Measurements from ENCODE around the gene MRPS14. TPM values are rescaled to one million over a fixed set of nuclear protein-coding genes. Genes with fewer than 3 reads are reported as not detected.

Gene MRPS14
- total and polyA plus RNA-seq, 2 donors (not counting 1 experiment from before 2014, with no cell fraction given), result 9.1 to 29.4 TPM

- Mint-ChIP-seq H3K4me3 (no peak overlapping the region), H3K4me1 (peaks cover 20% of the 10 kb centered on the region), H3K27me3 (no peaks in the 10 kb centered on the region), H3K27ac (peak overlapping the region; percentile 23), H3K9me3 (ENCODE audit: insufficient read depth) (no peaks in the 10 kb centered on the region)
- Histone ChIP-seq H3K9ac (ENCODE audit: low read length) (no peak overlapping the region), H4K20me1 (ENCODE audit: control insufficient read depth, insufficient read depth, low read length, poor library complexity, severe bottlenecking) (no peaks in the 10 kb centered on the region), H3K9me3 (ENCODE audit: control extremely low read depth in 1 of 3, control insufficient read depth in 2 of 3, insufficient read depth in 1 of 3, low read length in 2 of 3) (no peaks in the 10 kb centered on the region), H3K79me2 (ENCODE audit: control insufficient read depth, insufficient read depth, low read length) (no peaks in the 10 kb centered on the region), H3K4me3 (ENCODE audit: control extremely low read depth in 1 of 5, extremely low read depth in 1 of 5, insufficient read depth in 1 of 5, low read depth in 2 of 5, low read length in 4 of 5) (no peak overlapping the region), H3K27ac (ENCODE audit: low read length in 2 of 2) (peak overlapping the region in 1 of 2 donors; percentile 37), H2AFZ (ENCODE audit: insufficient read depth, low read depth, low read length, poor library complexity, severe bottlenecking) (no peak overlapping the region), H3K27me3 (replicated peaks in 1 of 4; ENCODE audit: control extremely low read depth in 1 of 4, control insufficient read depth in 3 of 4, insufficient read depth in 4 of 4, low read length in 3 of 4) (no peaks in the 10 kb centered on the region), H3K4me1 (ENCODE audit: control insufficient read depth in 2 of 2, insufficient read depth in 2 of 2, low read length in 2 of 2) (peaks cover 11 to 15% of the 10 kb centered on the region in 2 donors), H3K36me3 (replicated peaks in 1 of 2; ENCODE audit: control extremely low read depth in 1 of 2, control insufficient read depth in 1 of 2, extremely low read depth in 1 of 2, insufficient read depth in 2 of 2, low read length in 1 of 2) (peaks cover 3 to 5% of the 10 kb centered on the region in 2 experiments), H3K4me2 (replicated peaks; ENCODE audit: low read depth, low read length, poor library complexity, severe bottlenecking) (no peak overlapping the region)
- ChIA-PET POLR2A (interaction anchor here (1.0 kb wide), 2 partner anchors 10 to 12 kb away, joined by 3 to 7 read pairs; no protein-coding TSS in a partner anchor), CTCF (interaction anchor here (1.0 to 1.7 kb wide), 4 partner anchors 8 to 218 kb away, joined by 3 to 5 read pairs (median 4); no protein-coding TSS in a partner anchor)
- ATAC-seq (ENCODE audit: low read depth), result no peak
- intact Hi-C loops (cut with micrococcal nuclease), result no loop called here
- TF ChIP-seq, protein P1, sequence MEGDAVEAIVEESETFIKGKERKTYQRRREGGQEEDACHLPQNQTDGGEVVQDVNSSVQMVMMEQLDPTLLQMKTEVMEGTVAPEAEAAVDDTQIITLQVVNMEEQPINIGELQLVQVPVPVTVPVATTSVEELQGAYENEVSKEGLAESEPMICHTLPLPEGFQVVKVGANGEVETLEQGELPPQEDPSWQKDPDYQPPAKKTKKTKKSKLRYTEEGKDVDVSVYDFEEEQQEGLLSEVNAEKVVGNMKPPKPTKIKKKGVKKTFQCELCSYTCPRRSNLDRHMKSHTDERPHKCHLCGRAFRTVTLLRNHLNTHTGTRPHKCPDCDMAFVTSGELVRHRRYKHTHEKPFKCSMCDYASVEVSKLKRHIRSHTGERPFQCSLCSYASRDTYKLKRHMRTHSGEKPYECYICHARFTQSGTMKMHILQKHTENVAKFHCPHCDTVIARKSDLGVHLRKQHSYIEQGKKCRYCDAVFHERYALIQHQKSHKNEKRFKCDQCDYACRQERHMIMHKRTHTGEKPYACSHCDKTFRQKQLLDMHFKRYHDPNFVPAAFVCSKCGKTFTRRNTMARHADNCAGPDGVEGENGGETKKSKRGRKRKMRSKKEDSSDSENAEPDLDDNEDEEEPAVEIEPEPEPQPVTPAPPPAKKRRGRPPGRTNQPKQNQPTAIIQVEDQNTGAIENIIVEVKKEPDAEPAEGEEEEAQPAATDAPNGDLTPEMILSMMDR (IDR thresholded peaks at IDR 0.05), result no peak
- no peak for TF ChIP-seq EZH2 (IDR thresholded peaks at IDR 0.05; ENCODE audit: borderline replicate concordance, insufficient read depth, low read depth, low read length, poor library complexity, severe bottlenecking)
- no peak for DNase-seq
These were observed 34.7 kb downstream of the MRPS14 start for GRCh38 chr1:174988539-174988938.

- ATAC-seq (ENCODE audit: low read depth) (no peak), DNase-seq (no peak)
- POLR2A ChIA-PET, result no interaction called here
- Histone ChIP-seq H3K4me2 (replicated peaks; ENCODE audit: low read depth, low read length, poor library complexity, severe bottlenecking) (no peak overlapping the region), H3K27ac (ENCODE audit: low read length in 2 of 2) (no peak overlapping the region), H3K4me1 (ENCODE audit: control insufficient read depth in 2 of 2, insufficient read depth in 2 of 2, low read length in 2 of 2) (peaks cover 3 to 5% of the 10 kb centered on the region in 2 donors), H3K36me3 (replicated peaks in 1 of 2; ENCODE audit: control extremely low read depth in 1 of 2, control insufficient read depth in 1 of 2, extremely low read depth in 1 of 2, insufficient read depth in 2 of 2, low read length in 1 of 2) (peaks cover 5 to 19% of the 10 kb centered on the region in 2 experiments), H4K20me1 (ENCODE audit: control insufficient read depth, insufficient read depth, low read length, poor library complexity, severe bottlenecking) (no peaks in the 10 kb centered on the region), H3K4me3 (ENCODE audit: control extremely low read depth in 1 of 5, extremely low read depth in 1 of 5, insufficient read depth in 1 of 5, low read depth in 2 of 5, low read length in 4 of 5) (no peak overlapping the region), H3K9ac (ENCODE audit: low read length) (no peak overlapping the region), H3K79me2 (ENCODE audit: control insufficient read depth, insufficient read depth, low read length) (no peaks in the 10 kb centered on the region), H3K9me3 (ENCODE audit: control extremely low read depth in 1 of 3, control insufficient read depth in 2 of 3, insufficient read depth in 1 of 3, low read length in 2 of 3) (peaks cover 0 to 2% (median 0%) of the 10 kb centered on the region in 3 donors), H3K27me3 (replicated peaks in 1 of 4; ENCODE audit: control extremely low read depth in 1 of 4, control insufficient read depth in 3 of 4, insufficient read depth in 4 of 4, low read length in 3 of 4) (no peaks in the 10 kb centered on the region), H2AFZ (ENCODE audit: insufficient read depth, low read depth, low read length, poor library complexity, severe bottlenecking) (no peak overlapping the region)
- 98% methylated on average over 4 of the region's 4 CpGs for WGBS (ENCODE audit: insufficient coverage)
- CTCF ChIA-PET, result interaction anchor here (1.0 to 6.0 kb wide), 8 partner anchors 11 to 219 kb away, joined by 3 to 50 read pairs (median 7); partner anchors contain the start of gene CACYBP
- Mint-ChIP-seq H3K27me3 (no peaks in the 10 kb centered on the region), H3K4me1 (peaks cover 14% of the 10 kb centered on the region), H3K27ac (no peak overlapping the region), H3K9me3 (ENCODE audit: insufficient read depth) (no peaks in the 10 kb centered on the region), H3K4me3 (no peak overlapping the region)
- intact Hi-C loops (cut with micrococcal nuclease), result loop anchor here (5.0 kb wide), 1 partner anchor 108 kb away; no protein-coding TSS in a partner anchor
- TF ChIP-seq, protein P1 (IDR thresholded peaks at IDR 0.05), result no peak
- TF ChIP-seq EZH2 (IDR thresholded peaks at IDR 0.05; ENCODE audit: borderline replicate concordance, insufficient read depth, low read depth, low read length, poor library complexity, severe bottlenecking), result no peak
These were observed 38.3 kb downstream of the MRPS14 start for GRCh38 chr1:174984952-174985351.

Measured in B cell (primary cell).